HG02623 (cell line): ENCODE measurements around the gene TRAF3.

Experiments used
- ATAC-seq: cut with Tn5 transposase; IDR thresholded peaks from one replicate; pipeline ENCODE4 v1.9.1; 2021; ENCODE audit warnings: moderate library complexity; ENCODE audit not compliant: unreplicated experiment

Gene TRAF3

DNA sequence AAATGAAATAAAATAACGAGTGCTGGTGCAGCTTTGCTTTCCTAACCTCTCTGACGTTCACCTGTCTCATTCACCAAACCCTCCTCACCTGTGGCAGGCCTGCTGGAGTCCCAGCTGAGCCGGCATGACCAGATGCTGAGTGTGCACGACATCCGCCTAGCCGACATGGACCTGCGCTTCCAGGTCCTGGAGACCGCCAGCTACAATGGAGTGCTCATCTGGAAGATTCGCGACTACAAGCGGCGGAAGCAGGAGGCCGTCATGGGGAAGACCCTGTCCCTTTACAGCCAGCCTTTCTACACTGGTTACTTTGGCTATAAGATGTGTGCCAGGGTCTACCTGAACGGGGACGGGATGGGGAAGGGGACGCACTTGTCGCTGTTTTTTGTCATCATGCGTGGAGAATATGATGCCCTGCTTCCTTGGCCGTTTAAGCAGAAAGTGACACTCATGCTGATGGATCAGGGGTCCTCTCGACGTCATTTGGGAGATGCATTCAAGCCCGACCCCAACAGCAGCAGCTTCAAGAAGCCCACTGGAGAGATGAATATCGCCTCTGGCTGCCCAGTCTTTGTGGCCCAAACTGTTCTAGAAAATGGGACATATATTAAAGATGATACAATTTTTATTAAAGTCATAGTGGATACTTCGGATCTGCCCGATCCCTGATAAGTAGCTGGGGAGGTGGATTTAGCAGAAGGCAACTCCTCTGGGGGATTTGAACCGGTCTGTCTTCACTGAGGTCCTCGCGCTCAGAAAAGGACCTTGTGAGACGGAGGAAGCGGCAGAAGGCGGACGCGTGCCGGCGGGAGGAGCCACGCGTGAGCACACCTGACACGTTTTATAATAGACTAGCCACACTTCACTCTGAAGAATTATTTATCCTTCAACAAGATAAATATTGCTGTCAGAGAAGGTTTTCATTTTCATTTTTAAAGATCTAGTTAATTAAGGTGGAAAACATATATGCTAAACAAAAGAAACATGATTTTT is 128.2 kb downstream of the TRAF3 start:
- no peak for ATAC-seq

DNA sequence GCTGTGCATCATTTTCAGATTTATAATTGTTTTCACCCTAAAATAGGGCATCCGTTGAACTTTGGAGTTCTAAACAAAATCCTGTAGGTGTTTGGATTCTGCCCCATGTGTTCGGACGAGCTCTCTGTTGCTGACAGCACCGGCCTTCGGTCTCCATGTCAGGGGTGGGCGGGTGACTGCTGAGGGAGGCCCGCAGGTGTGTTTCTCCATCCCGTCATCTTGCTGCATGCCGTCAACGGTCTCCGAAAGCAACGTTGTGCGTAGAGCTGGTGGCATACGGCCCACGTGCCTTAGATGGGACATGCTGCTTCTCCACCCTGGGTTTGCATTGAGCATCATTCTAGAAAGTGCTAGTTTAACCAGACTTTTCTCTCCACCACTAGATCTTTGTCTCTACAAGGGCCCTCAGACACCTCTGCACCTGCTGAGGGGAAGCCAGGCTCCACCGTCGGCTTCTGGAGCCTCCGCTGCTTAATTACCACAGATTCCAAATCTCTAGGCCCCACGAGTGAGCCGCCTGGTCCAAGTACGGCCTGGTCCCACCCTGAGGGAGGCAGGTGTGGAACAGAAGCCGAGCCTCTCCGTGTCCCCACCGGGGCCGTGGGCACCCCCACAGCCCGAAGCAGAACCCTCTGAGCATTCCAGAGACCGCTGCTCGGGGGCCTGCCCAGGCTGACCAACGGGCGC is 129.5 kb downstream of the TRAF3 start:
- no peak for ATAC-seq

DNA sequence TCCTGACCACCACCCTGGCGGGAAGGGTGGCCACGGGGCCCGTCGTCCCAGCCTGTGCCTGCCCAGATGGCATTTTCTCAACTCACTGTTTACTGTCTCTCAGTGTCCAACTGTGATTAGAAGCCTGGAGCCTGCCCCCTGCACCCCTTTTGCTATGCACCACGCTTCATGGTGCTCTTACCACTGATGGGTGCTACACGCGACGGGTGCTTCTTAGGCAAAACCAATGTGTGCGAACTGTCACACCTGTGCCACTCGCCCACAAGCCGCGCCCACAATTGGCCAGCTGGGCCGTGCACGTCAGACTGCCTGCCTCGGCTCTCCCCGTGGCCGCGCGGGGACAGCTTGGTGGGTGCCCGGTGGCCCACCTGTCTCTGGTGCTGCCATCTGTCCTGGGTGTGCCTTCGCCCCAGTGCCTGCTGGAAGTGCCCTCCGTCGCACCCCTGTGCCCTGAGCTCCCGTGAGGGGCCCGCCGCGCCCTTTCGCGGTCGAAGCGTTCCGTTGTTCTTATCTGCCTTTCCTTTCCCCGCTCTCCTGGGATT is 130.1 kb downstream of the TRAF3 start:
- no peak for ATAC-seq

GRCh38 chr14:102907980-102908730 is 130.9 kb downstream of the TRAF3 start:
- ATAC-seq, result no peak

DNA sequence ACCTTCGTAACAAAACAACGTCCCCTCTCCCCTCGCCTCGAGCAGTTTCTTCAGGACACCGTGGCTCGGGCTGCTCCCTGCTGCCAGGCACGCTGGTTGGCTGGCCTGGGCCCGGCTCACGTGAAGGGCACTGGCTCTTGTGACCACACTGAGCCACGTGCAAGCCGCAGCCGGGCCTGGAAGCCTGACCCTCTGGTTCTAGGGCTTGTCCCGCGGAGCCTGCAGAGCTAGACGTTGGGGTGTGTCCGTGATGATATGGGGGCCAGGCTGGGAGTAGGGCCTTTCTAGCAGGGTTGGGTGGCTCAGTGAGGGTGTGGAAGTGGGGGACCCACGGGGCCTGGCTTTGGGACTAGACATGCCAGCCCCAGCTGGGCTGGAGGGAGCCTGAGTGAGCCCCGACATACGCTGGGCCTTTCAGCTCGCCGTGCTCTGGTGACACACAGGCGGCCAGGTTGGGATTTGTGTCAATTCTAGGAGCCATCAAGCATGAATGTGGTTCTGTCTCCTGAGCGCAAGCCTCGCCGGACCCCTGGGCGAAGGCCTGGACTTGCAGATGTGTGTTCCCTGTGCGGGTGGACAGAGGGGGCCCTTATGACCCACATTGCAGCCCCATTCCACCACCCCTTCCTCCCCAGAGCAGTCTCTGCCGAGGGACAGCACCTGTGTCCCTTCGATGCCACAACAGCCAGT is 131.7 kb downstream of the TRAF3 start:
- no peak for ATAC-seq

- no peak for ATAC-seq
These were observed 132.2 kb downstream of the TRAF3 start for GRCh38 chr14:102909462-102909861.

DNA sequence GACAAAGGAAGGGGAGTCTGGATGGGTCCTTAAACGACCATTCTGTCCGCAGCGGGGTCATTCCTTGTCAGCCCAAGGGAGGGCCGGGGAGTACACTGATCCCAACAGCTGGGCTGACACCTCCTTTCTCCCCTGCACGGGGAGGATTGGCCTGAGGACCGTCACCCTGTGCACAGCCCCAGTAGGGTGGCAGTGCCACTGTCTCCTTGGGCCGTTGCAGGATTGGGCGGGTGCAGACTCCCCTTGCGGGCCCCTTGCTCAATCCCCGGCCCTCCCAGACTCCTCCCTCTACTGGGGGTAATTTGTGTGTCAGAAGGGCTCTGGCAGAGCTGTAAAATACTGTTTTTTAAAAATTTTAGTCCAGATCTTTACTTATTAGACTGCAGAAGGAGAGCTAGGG is 132.7 kb downstream of the TRAF3 start:
- ATAC-seq, result no peak

GRCh38 chr14:102910442-102910841 is 133.2 kb downstream of the TRAF3 start:
- no peak for ATAC-seq

DNA sequence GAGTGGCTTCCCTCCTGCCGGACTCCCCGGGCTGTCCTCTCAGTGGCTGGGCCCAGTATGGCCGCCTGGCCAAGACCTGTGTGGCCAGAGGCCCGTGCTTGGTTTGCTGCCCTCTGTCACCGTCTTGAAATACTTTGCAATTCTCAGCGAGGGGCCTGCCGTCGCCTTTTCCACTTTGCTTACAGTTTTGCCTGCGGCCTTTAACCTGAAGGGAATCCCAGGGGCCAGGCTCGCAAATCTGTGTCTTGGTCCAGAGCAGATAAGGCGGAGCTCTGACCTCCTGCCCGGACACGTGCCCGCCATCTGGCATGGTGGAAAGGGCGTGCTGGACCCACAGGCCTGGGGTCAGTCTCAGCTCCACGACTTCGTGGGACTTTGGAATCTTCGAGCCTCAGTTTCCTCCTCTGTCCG is 134.3 kb downstream of the TRAF3 start:
- ATAC-seq, result no peak

DNA sequence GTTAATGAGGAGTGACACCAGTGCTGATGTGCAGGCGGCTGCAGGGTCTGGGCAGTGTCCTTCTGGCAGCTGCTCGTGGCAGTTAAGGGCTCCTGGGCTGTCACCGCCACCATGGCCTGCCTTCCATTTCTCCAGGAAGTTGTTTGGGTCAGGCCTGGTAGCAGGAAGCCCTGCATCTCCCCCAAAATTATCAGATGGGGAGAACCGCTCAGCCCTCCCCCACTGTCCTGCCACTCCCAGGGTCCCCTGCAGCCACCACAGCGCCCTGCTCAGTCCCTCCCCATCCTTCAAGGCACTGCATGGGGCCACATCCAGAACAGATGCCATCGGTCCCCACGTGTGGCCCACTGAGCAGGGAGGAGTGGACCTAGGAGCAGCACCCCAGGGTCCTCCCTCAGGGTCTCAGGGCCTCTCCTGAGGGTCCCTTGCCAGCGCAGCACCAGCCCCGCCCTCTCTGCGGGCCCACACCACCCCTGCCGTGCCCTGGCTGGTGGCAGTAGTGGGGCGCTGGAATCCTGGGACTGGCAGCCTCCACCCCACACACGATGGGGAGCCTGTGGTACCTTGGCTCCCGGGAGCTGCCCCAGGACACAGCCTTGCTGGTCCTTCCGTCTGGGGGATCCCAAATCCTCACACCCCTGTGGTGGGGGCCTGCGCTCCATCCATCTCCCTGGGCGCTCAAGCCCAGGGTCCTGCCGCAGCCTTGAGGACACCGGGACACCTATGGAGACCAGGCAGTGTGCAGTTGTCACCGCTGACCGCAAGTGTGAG is 134.9 kb downstream of the TRAF3 start:
- ATAC-seq, result no peak

GRCh38 chr14:102913341-102914211 is 136.3 kb downstream of the TRAF3 start:
- ATAC-seq, result no peak

DNA sequence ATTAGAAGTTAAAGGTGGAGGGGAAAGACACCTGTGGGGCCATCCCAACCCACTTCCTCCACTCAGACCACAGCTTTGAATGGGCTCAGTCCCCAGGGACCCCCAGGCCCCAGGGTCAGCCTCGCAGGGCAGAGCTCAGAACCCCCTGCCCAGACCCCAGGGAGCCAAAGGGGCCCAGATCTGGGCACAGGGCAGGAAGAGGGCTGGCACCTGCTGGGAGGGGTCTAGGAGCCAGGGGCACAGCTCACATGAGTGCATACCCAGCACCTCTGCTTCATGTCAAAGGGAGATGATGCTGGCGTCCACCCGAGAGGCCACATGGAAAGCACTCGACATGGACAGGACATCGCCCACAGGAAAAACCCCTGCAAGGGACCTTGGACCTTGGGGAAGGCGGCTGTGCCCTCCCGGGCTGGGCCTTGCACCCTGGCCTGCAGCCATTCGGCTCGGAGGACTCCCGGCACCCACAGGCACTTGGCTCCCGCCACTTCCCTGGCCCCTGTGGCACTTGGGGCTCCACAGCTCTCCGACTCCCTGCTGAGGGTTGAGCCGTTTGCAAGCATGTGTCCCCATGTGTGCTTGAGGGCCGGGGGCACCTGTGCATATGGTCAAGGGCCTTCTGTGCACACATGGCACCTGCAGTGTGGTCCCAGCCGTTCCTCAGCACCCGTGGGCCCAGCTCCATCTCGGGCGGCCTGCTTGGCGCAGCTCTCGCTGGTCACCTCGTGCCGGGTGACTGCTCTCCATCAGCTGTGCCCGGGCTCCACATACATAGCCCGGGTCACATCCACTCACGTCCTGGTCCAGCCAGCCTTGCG is 137.4 kb downstream of the TRAF3 start:
- no peak for ATAC-seq

DNA sequence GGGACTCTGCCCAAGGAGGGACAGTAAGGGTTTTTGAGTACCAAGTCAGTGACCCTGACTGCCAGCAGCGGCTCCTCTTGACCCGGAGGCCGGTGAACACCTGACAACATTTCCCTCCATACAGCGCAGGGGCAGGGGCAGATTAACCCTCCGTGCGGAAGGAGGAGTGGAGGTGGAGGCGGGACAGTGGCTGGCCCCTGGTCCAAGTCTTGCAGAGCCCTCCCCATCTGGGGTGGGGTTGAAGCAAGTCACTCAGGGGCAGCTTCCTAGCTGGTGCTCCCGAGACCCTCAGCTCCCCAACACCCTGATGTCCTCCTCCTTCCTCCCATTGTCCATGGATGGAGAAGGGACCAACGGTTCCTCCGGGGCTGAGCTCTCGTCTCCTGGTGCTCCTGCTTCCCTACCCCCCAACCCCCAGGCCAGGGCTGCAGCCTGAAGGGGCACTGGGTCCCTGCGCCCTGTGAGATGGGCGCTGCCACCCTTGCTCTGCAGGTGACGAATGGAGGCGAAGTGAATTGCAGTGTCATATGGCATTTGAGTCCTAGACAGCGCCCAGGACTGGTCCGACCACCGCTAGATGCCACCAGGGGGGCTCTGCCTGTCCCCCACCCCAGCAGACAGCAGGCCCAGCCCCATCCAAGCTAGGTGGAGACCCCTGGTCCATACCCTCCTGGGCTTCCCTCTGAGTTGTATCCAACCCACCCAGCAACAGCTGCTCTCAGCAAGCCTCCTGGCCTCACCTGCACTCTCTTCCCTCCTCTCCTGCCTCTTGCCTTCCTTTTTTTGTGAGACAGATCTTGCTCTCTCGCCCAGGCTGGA is 138.3 kb downstream of the TRAF3 start:
- ATAC-seq, result no peak

GRCh38 chr14:102916347-102917055 is 139.3 kb downstream of the TRAF3 start:
- no peak for ATAC-seq

- ATAC-seq, result no peak
These were observed 139.8 kb downstream of the TRAF3 start for GRCh38 chr14:102917056-102917385.

GRCh38 chr14:102917469-102918211 is 140.4 kb downstream of the TRAF3 start:
- no peak for ATAC-seq
